Stimulated activated CD8-positive, alpha-beta memory T cell treated with anti-CD3 and anti-CD28 coated beads, Interleukin-4, amount 100 ng/mL, for 24 hours (primary cell): ENCODE measurements around the gene SFXN2.
"Not testable (repeated sequence)": the region's sequence is repeated elsewhere in the genome, so short reads cannot be mapped to it uniquely, and the experiment has no call there.

Experiments used
- DNase-seq: peaks from one replicate; pipeline ENCODE4 v3.0.0-alpha.2; 2020; ENCODE audit warnings: low read depth

The SFXN2 gene

GRCh38 chr10:102720775-102721301 lies 6.4 kb downstream of the SFXN2 start:
- DNase-seq, result no peak

- no peak for DNase-seq
Measured at GRCh38 chr10:102721954-102722353, 7.5 kb downstream of the SFXN2 start.

- DNase-seq, result no peak
Measured at GRCh38 chr10:102723989-102724388, 9.6 kb downstream of the SFXN2 start.

GRCh38 chr10:102726274-102726673 lies 11.8 kb downstream of the SFXN2 start:
- no peak for DNase-seq

GRCh38 chr10:102727037-102727818 lies 12.8 kb downstream of the SFXN2 start:
- DNase-seq, result no peak

- peak; percentile 41 for DNase-seq
Measured at GRCh38 chr10:102729029-102730026, 14.9 kb downstream of the SFXN2 start.

GRCh38 chr10:102731222-102731800 lies 16.9 kb downstream of the SFXN2 start:
- no peak for DNase-seq

- no peak for DNase-seq
Measured at GRCh38 chr10:102732661-102733060, 18.2 kb downstream of the SFXN2 start.

- no peak for DNase-seq
Measured at GRCh38 chr10:102735065-102735562, 20.7 kb downstream of the SFXN2 start.

GRCh38 chr10:102738692-102739121 lies 24.3 kb downstream of the SFXN2 start:
- DNase-seq, result no peak

- DNase-seq, result no peak
Measured at GRCh38 chr10:102740229-102740628, 25.8 kb downstream of the SFXN2 start.

- DNase-seq, result no peak
Measured at GRCh38 chr10:102741726-102742237, 27.3 kb downstream of the SFXN2 start.

GRCh38 chr10:102742313-102742712 lies 27.9 kb downstream of the SFXN2 start:
- DNase-seq, result not testable (repeated sequence)

- no peak for DNase-seq
Measured at GRCh38 chr10:102743078-102743587, 28.7 kb downstream of the SFXN2 start.

GRCh38 chr10:102743588-102744373 lies 29.3 kb downstream of the SFXN2 start, which contains the start of gene WBP1L:
WBP1L (plus strand) TSS chr10:102743948; CDS start chr10:102744054, 106 bp downstream.
- peak; percentile 92 for DNase-seq

- DNase-seq, result no peak
Measured at GRCh38 chr10:102744374-102745051, 30.1 kb downstream of the SFXN2 start.

- no peak for DNase-seq
Measured at GRCh38 chr10:102745157-102745556, 30.7 kb downstream of the SFXN2 start.

- no peak for DNase-seq
Measured at GRCh38 chr10:102752266-102752930, 38.0 kb downstream of the SFXN2 start.

- no peak for DNase-seq
Measured at GRCh38 chr10:102752934-102753664, 38.7 kb downstream of the SFXN2 start.
